Activated T-helper 2 cell treated with anti-CD3 and anti-CD28 coated beads, Interferon-gamma antibody, Interleukin-2, Interleukin-4, amounts not matched to agents 10 μg/mL and 5 μg/mL and 100 μg/mL, durations not matched to agents 14 hours and 24 hours and 36 hours (primary cell): ENCODE data around the gene SH3BP5. TPM values are rescaled to one million over a fixed set of nuclear protein-coding genes. Genes with fewer than 3 reads are reported as not detected.

Source experiments
- DNase-seq: peaks from one replicate; pipeline ENCODE4 v3.0.0; 2021; ENCODE audit warnings: low spot score
- H3K27ac Mint-ChIP-seq: one replicate; pipeline ENCODE4 v1.8.0; 2021; ENCODE audit warnings: mixed read lengths
- H3K27me3 Mint-ChIP-seq: one replicate; pipeline ENCODE4 v1.8.0; 2021; ENCODE audit warnings: low read depth, mixed read lengths
- H3K36me3 Mint-ChIP-seq: one replicate; pipeline ENCODE4 v1.8.0; 2021; ENCODE audit warnings: low read depth, mixed read lengths
- H3K4me1 Mint-ChIP-seq: one replicate; pipeline ENCODE4 v1.8.0; 2021; ENCODE audit warnings: low read depth, mixed read lengths
- H3K4me3 Mint-ChIP-seq: one replicate; pipeline ENCODE4 v1.8.0; 2021; ENCODE audit warnings: low read depth, mild to moderate bottlenecking, moderate library complexity, mixed read lengths
- H3K9me3 Mint-ChIP-seq: one replicate; pipeline ENCODE4 v1.8.0; 2021; ENCODE audit warnings: mixed read lengths
- intact Hi-C: fragments of 100-400 bp; cut with micrococcal nuclease; formaldehyde crosslinking; loops from one replicate; pipeline ENCODE4 v1.15.1; 2023
- total RNA-seq: library from RNA; stranded (reverse); gene quantifications from 2 replicates; pipeline ENCODE4 v1.2.3, GENCODE V29; 2022

The SH3BP5 gene
- total RNA-seq, 1 donor from 2014 or later = 15.0 TPM

DNA sequence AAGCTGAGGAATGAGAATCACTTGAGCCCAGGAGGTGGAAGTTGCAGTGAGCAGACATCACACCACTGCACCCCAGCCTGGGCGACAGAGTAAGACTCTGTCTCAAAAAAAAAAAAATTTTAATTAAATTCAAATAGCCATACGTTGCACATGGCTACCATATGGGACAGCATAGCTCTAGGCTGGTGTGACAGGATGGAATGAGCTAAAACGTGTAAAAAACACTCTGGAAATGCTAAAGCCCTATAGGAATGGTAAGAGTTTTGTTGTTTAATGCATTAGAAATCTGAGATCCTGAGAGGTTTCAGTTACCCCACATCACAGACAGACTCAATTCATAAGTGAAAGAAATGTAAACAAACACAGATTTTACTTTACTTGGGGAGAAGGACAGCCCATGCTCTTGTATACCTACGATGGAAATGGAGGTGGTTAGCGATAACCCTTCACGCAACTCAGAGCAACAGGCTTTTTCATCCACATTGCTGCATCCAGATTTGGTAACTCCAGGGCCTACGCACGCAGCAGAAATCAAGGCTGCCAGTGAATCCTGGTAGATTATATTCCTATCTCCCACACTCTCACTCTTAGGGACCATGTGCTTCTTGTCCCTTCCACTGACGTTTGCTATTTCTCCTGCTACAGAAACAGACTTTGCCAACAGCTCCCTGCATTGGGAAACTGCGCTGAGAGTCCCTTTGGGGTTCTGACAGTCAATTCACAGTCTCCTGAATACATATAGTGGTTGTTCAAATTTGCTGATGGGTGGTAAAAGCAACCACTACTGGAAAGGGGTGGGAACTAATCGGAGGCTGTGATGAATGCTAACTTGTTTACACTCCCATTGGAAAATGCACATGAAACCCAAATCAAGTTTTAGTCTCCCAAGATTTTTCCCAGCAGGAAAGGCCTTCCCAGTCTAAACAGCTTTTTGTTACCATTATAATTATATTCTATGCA lies 3.1 kb downstream of the SH3BP5 start:
- DNase-seq = no peak
- H3K4me1 Mint-ChIP-seq = peaks cover 48% of the 10 kb centered on the region
- H3K36me3 Mint-ChIP-seq = peaks cover 44% of the 10 kb centered on the region
- no peaks in the 10 kb centered on the region for H3K9me3 Mint-ChIP-seq
- H3K27ac Mint-ChIP-seq = no peak overlapping the region
- H3K27me3 Mint-ChIP-seq = peaks cover 2% of the 10 kb centered on the region
- H3K4me3 Mint-ChIP-seq = no peak overlapping the region
- intact Hi-C loops = loop anchor here (5.0 kb wide), 1 partner anchor 37 kb away; no protein-coding TSS in a partner anchor

DNA sequence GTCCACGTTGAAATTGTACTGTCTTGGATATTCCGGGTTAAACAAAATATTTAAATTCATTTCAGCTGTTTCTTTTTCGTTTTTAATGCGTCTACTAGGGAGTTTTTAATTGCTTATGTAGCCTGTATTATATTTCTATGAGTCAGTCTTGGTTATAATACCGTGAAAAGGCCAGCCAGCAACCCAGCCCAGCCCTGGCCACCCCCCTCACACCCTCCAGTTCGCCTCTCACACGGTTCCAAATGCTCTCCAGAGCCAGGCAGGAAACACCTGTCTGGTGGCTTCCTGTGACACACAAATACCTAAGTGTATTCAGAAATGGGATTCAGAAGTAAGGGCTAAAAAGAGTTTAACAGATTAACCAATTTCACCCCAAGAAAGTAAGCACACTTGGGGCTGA lies 4.4 kb downstream of the SH3BP5 start:
- peaks cover 51% of the 10 kb centered on the region for H3K36me3 Mint-ChIP-seq
- peaks cover 40% of the 10 kb centered on the region for H3K4me1 Mint-ChIP-seq
- no peak for DNase-seq
- intact Hi-C loops = no loop called here
- H3K27me3 Mint-ChIP-seq = peaks cover 2% of the 10 kb centered on the region
- H3K4me3 Mint-ChIP-seq = no peak overlapping the region
- no peak overlapping the region for H3K27ac Mint-ChIP-seq
- H3K9me3 Mint-ChIP-seq = no peaks in the 10 kb centered on the region

GRCh38 chr3:15326673-15327072 lies 5.7 kb downstream of the SH3BP5 start:
- DNase-seq = no peak
- intact Hi-C loops = no loop called here
- no peak overlapping the region for H3K27ac Mint-ChIP-seq
- peaks cover 2% of the 10 kb centered on the region for H3K27me3 Mint-ChIP-seq
- no peaks in the 10 kb centered on the region for H3K9me3 Mint-ChIP-seq
- peaks cover 51% of the 10 kb centered on the region for H3K36me3 Mint-ChIP-seq
- no peak overlapping the region for H3K4me3 Mint-ChIP-seq
- peaks cover 35% of the 10 kb centered on the region for H3K4me1 Mint-ChIP-seq

DNA sequence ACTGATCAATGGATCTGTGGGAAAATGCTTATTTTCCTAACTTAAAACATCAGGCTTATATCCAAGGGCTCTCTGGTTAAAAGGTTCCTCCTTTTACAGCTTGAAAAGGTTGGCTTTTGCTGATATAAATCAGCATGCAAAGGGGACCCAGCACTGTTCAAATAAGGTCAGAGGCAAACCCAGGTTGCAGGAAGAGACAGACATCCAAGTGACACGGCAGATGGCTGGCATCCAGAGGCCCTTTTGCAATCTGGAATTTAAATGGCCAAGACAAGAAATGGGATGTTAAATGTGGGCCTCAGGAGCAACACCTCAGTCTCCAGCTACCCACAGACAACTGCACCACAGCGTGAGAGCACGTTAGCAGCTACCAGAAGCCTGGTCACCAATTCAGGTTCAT lies 6.3 kb downstream of the SH3BP5 start:
- DNase-seq = no peak
- no peaks in the 10 kb centered on the region for H3K27me3 Mint-ChIP-seq
- no peaks in the 10 kb centered on the region for H3K9me3 Mint-ChIP-seq
- H3K4me3 Mint-ChIP-seq = no peak overlapping the region
- H3K27ac Mint-ChIP-seq = no peak overlapping the region
- H3K36me3 Mint-ChIP-seq = peaks cover 47% of the 10 kb centered on the region
- intact Hi-C loops = no loop called here
- H3K4me1 Mint-ChIP-seq = peaks cover 30% of the 10 kb centered on the region

DNA sequence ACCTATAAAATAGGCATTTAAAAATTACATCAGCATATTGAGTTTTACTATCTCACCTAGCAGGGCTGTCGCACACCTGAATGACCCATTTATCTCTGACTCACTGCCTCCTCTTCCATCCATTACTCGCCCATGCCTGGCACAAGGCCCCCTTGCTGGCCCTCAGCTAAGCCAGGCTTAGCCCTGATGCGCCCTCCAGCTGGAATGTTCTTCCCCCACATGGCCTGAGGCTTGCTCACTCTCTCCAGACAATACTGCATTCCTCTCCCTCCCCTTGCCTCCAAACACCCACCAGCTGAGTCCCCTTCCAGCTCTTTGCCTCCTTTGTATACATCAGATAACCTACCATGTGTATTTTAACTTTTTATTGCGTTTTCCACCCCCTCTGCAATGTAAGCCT lies 7.2 kb downstream of the SH3BP5 start:
- peaks cover 30% of the 10 kb centered on the region for H3K4me1 Mint-ChIP-seq
- H3K36me3 Mint-ChIP-seq = peaks cover 45% of the 10 kb centered on the region
- H3K27ac Mint-ChIP-seq = no peak overlapping the region

GRCh38 chr3:15324379-15324808 lies 8.0 kb downstream of the SH3BP5 start:
- H3K27me3 Mint-ChIP-seq = no peaks in the 10 kb centered on the region
- intact Hi-C loops = no loop called here
- no peaks in the 10 kb centered on the region for H3K9me3 Mint-ChIP-seq
- H3K36me3 Mint-ChIP-seq = peaks cover 37% of the 10 kb centered on the region
- H3K4me3 Mint-ChIP-seq = no peak overlapping the region
- H3K4me1 Mint-ChIP-seq = peaks cover 32% of the 10 kb centered on the region
- no peak for DNase-seq
- no peak overlapping the region for H3K27ac Mint-ChIP-seq

More for the DNA sequence above, 7.2 kb downstream of the SH3BP5 start:
- H3K9me3 Mint-ChIP-seq = no peaks in the 10 kb centered on the region
- intact Hi-C loops = no loop called here
- no peak for DNase-seq
- H3K27me3 Mint-ChIP-seq = no peaks in the 10 kb centered on the region
- H3K4me3 Mint-ChIP-seq = no peak overlapping the region

DNA sequence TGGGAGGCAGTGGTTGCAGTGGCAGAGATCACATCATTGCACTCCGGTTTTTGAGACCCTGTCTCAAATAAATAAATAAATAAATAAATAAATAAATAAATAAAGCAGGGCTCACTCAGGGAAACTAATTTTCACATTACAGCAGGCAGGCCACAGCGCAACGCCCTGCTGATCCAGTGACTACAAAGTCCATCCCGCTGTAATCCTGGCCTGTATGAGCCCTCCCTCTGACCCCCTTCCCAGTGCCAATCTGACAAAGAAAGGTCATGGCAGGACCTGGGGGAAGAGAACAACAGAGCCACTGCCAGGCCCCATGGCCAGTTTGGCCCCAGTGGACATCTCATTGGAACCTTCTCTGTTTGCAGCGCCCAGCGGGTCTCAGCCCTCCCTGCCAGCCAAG lies 9.3 kb downstream of the SH3BP5 start:
- no peak overlapping the region for H3K27ac Mint-ChIP-seq
- intact Hi-C loops = no loop called here
- peaks cover 25% of the 10 kb centered on the region for H3K36me3 Mint-ChIP-seq
- peaks cover 27% of the 10 kb centered on the region for H3K4me1 Mint-ChIP-seq
- H3K4me3 Mint-ChIP-seq = no peak overlapping the region
- H3K9me3 Mint-ChIP-seq = no peaks in the 10 kb centered on the region
- no peak for DNase-seq
- H3K27me3 Mint-ChIP-seq = no peaks in the 10 kb centered on the region

- intact Hi-C loops = no loop called here
- no peaks in the 10 kb centered on the region for H3K27me3 Mint-ChIP-seq
- no peak overlapping the region for H3K4me3 Mint-ChIP-seq
- H3K36me3 Mint-ChIP-seq = peaks cover 11% of the 10 kb centered on the region
- H3K27ac Mint-ChIP-seq = no peak overlapping the region
- H3K9me3 Mint-ChIP-seq = no peaks in the 10 kb centered on the region
- peaks cover 29% of the 10 kb centered on the region for H3K4me1 Mint-ChIP-seq
- DNase-seq = no peak
These were observed 11.0 kb downstream of the SH3BP5 start for GRCh38 chr3:15321349-15321748.

DNA sequence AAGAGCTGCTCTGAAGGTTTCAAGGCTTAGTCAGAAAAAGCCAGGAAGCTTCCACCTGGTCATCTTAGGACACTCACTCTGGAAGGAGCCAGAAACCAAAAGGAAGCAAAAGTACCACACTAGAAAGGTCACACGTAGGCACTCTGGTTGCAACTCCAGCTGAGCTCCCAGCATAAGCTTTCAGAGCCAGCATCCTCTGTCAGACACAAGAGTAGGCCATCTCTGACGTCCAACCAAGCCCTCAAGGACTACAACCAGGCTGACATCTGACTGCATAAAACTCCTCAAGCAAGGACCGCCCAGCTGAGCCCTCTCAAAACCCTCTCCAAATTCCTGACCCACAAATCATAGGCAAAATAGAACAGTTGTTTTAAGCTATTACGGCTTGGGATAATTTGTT lies 12.8 kb downstream of the SH3BP5 start:
- Mint-ChIP-seq H3K9me3 (no peaks in the 10 kb centered on the region), H3K36me3 (peaks cover 11% of the 10 kb centered on the region), H3K27me3 (no peaks in the 10 kb centered on the region), H3K4me1 (peaks cover 40% of the 10 kb centered on the region), H3K4me3 (no peak overlapping the region), H3K27ac (no peak overlapping the region)
- DNase-seq = no peak
- intact Hi-C loops = loop anchor here (1.0 to 10.0 kb wide), 2 partner anchors 9 to 985 kb away; no protein-coding TSS in a partner anchor

- DNase-seq = no peak
- H3K4me3 Mint-ChIP-seq = no peak overlapping the region
- no peak overlapping the region for H3K27ac Mint-ChIP-seq
- H3K4me1 Mint-ChIP-seq = peaks cover 44% of the 10 kb centered on the region
- H3K27me3 Mint-ChIP-seq = no peaks in the 10 kb centered on the region
- peaks cover 12% of the 10 kb centered on the region for H3K36me3 Mint-ChIP-seq
- H3K9me3 Mint-ChIP-seq = no peaks in the 10 kb centered on the region
- intact Hi-C loops = loop anchor here (1.0 to 10.0 kb wide), 2 partner anchors 9 to 986 kb away; no protein-coding TSS in a partner anchor
These were observed 13.2 kb downstream of the SH3BP5 start for GRCh38 chr3:15319136-15319535.

DNA sequence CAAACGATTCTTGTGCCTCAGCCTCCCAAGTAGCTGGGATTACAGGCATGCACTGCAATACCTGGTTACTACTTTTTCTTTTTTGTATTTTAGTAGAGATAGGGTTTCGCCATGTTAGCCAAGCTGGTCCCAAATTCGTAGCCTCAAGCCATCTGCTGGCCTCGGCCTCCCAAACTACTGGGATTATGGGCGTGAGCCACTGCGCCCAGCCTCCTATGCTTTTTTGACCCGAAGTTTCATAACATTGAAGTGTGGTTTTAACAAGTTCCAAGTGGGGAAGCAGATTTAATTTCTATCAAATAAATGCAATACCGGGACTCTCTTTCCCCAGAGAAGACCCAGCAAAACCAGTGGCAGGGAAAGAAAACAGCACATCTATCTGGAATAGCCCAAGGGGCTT lies 13.7 kb downstream of the SH3BP5 start:
- intact Hi-C loops = loop anchor here (1.0 to 10.0 kb wide), 2 partner anchors 8 to 986 kb away; no protein-coding TSS in a partner anchor

GRCh38 chr3:15316998-15317435 lies 15.4 kb downstream of the SH3BP5 start:
- intact Hi-C loops = loop anchor here (10.0 kb wide), 1 partner anchor 988 kb away; no protein-coding TSS in a partner anchor
- Mint-ChIP-seq H3K36me3 (peaks cover 11% of the 10 kb centered on the region), H3K9me3 (no peaks in the 10 kb centered on the region), H3K4me3 (no peak overlapping the region), H3K27ac (peak overlapping the region; percentile 50), H3K4me1 (peaks cover 50% of the 10 kb centered on the region), H3K27me3 (no peaks in the 10 kb centered on the region)
- DNase-seq = no peak

More for the DNA sequence above, 13.7 kb downstream of the SH3BP5 start:
- Mint-ChIP-seq H3K4me1 (peaks cover 43% of the 10 kb centered on the region), H3K27me3 (no peaks in the 10 kb centered on the region), H3K36me3 (peaks cover 11% of the 10 kb centered on the region), H3K27ac (no peak overlapping the region), H3K4me3 (no peak overlapping the region), H3K9me3 (no peaks in the 10 kb centered on the region)
- DNase-seq = no peak

DNA sequence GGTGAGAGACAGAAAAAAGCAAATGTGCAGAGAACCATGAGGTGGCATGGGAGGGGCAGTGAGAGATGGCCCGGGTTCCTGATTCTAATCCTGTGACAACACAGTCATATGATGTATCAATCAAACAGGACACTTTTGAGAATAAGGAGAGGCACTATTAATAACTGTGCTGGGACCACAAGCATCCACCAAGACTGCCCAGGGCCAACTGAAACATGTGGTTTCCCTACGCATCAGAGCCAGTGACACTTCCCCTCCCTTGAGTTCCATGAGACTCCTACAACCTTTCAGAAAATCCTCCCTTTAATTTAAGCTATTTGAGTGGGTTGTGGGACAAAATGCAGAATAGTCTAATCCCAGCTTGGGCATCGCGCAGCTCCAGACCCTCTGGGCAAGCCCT lies 17.4 kb downstream of the SH3BP5 start:
- H3K4me1 Mint-ChIP-seq = peaks cover 58% of the 10 kb centered on the region
- H3K27me3 Mint-ChIP-seq = no peaks in the 10 kb centered on the region
- H3K27ac Mint-ChIP-seq = peak overlapping the region; percentile 8
- no peak overlapping the region for H3K4me3 Mint-ChIP-seq
- intact Hi-C loops = loop anchor here (10.0 kb wide), 1 partner anchor 990 kb away; no protein-coding TSS in a partner anchor
- H3K9me3 Mint-ChIP-seq = no peaks in the 10 kb centered on the region
- no peak for DNase-seq
- peaks cover 9% of the 10 kb centered on the region for H3K36me3 Mint-ChIP-seq
